ENCODE data around the gene ONECUT1. TPM values are rescaled to one million over a fixed set of nuclear protein-coding genes. Genes with fewer than 3 reads are reported as not detected.

The ONECUT1 gene
- total and polyA plus RNA-seq, 7 donors: not detected

DNA sequence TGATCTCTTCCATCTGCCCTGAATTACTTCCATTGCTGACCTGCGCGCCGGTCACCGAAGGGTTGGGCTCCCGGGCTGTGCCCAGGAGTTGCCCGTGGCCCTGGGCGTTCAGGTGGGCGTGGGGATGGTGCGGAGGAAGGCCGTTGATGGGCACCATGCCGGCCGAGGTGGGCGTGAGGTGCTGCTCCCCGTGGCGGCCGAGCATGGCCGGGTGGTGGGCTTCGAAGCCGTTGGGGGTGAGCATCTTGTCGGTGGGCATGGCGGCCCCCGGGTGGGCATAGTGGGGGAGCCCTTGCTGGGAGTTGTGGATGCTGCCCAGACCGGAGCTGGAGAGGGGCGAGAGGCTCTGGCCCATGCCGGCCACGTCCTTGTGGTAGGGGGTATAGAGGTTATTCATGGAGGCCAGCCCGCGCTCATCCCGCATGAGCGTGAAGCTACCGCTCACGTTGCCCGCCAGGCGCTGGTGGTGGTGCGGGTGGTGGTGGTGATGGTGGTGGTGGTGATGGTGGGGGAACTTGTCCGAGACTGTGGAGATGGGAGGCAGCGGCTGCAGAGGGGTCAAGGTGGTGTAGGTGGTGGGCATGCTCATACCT is 1.0 kb downstream of the ONECUT1 start:
- TF ChIP-seq, protein P1, sequence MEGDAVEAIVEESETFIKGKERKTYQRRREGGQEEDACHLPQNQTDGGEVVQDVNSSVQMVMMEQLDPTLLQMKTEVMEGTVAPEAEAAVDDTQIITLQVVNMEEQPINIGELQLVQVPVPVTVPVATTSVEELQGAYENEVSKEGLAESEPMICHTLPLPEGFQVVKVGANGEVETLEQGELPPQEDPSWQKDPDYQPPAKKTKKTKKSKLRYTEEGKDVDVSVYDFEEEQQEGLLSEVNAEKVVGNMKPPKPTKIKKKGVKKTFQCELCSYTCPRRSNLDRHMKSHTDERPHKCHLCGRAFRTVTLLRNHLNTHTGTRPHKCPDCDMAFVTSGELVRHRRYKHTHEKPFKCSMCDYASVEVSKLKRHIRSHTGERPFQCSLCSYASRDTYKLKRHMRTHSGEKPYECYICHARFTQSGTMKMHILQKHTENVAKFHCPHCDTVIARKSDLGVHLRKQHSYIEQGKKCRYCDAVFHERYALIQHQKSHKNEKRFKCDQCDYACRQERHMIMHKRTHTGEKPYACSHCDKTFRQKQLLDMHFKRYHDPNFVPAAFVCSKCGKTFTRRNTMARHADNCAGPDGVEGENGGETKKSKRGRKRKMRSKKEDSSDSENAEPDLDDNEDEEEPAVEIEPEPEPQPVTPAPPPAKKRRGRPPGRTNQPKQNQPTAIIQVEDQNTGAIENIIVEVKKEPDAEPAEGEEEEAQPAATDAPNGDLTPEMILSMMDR (IDR thresholded peaks at IDR 0.05): no peak
- no peaks in the 10 kb centered on the region for H3K36me3 ChIP-seq (ENCODE audit: insufficient read depth in 1 of 2, low read depth in 1 of 2)
- peaks cover 5 to 91% (median 59%) of the 10 kb centered on the region in 3 donors for H3K27me3 ChIP-seq (ENCODE audit: insufficient read depth in 3 of 3, low read length in 2 of 3)
- intact Hi-C loops (cut with DNase I): loop anchor here in 1 of 2 donors (10.0 kb wide), 1 partner anchor 406 kb away; no protein-coding TSS in a partner anchor
- WGBS, 3 donors: 2 to 4% (median 3%) methylated on average over 36 to 37 of the region's 37 CpGs
- H3K4me1 ChIP-seq: peaks cover 31% of the 10 kb centered on the region
- ATAC-seq: no peak
- H3K4me3 ChIP-seq: peak overlapping the region; percentile 67
- no peak overlapping the region for H3K27ac ChIP-seq
- DNase-seq: no peak
- no peaks in the 10 kb centered on the region for H3K9me3 ChIP-seq

DNA sequence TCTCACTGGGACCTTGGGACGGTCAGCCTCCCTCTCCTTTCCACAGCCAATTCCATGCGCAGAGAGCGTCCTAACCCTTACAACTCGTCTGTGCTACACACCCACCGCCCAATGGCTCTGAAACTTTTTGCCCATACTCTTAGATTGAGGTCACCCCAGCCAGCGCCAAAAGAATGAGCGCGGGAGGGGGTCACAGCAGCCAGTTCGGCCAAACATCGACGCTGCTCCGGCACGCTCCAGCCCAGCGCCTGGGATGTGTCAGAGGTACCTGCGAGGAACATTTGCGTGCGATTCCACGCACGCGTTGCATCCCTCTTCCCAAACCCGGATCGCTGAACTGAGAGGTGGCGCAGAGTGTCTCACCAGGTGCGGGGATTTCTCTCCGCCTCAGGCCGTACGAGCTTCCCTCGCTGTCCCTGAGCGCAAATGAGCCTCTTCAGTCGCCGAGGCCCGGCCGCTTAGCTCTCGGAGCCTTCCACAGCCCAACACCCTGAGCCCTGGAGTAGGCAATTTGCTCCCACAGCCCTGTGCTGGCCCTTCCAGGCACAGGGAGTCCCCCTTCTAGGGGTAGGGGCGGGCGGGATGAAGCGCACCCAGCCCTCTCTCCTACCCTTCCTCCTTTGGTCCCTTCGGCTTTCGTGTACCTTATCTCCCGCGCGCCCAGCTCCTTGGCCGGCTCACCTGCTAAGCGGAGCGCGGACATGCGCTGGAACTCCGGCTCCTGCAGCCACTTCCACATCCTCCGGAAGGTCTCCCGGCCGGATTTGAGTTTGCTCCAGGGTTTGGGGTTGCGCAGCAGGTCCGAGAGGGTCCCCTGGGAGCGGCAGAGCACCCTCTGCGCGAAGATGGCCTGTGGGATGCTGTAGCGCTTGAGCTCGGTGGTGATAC is 1.8 kb downstream of the ONECUT1 start:
- TF ChIP-seq, protein P1 (IDR thresholded peaks at IDR 0.05): no peak
- DNase-seq (no peak), ATAC-seq (no peak)
- Histone ChIP-seq H3K27ac (no peak overlapping the region), H3K9me3 (no peaks in the 10 kb centered on the region), H3K36me3 (ENCODE audit: insufficient read depth in 1 of 2, low read depth in 1 of 2) (no peaks in the 10 kb centered on the region), H3K27me3 (ENCODE audit: insufficient read depth in 3 of 3, low read length in 2 of 3) (peaks cover 5 to 91% (median 66%) of the 10 kb centered on the region in 3 donors), H3K4me1 (peaks cover 37% of the 10 kb centered on the region), H3K4me3 (no peak overlapping the region)
- intact Hi-C loops (cut with DNase I): loop anchor here in 1 of 2 donors (10.0 kb wide), 1 partner anchor 406 kb away; no protein-coding TSS in a partner anchor
- 2 to 4% (median 3%) methylated on average over 56 to 58 of the region's 58 CpGs for WGBS, 3 donors

DNA sequence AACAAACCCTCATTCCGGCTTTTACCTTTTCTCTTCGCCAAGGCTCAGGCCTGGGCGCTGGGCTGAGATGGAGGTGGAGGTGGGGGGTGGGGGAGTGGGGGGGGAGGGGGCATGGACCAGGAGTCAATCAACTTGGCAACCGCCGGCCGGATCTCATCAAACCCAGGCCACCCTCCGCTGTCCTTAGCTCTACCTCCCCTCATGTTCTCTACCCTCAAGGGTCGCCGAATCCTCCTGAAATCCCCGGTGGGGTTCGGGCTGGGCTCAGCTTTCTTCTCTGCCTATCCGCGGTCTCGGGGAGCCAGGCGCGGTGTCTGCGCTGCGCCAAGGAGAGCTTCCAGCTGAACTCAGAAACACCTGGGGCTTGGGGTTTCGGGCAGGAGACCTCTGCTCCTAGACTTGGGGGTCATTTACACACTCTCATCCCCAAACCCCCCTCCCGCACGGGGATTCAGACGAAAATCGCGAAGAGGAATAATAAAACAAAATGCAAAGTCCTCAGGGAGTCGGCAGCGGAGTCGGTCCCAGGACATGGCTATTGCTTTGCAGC is 2.5 kb downstream of the ONECUT1 start:
- ATAC-seq (no peak), DNase-seq (no peak)
- TF ChIP-seq, protein P1 (IDR thresholded peaks at IDR 0.05): no peak
- H3K4me3 ChIP-seq: no peak overlapping the region
- 2 to 3% (median 3%) methylated on average over 25 to 27 of the region's 27 CpGs for WGBS, 3 donors
- peaks cover 37% of the 10 kb centered on the region for H3K4me1 ChIP-seq
- no peaks in the 10 kb centered on the region for H3K36me3 ChIP-seq (ENCODE audit: insufficient read depth in 1 of 2, low read depth in 1 of 2)
- H3K27me3 ChIP-seq (ENCODE audit: insufficient read depth in 3 of 3, low read length in 2 of 3): peaks cover 5 to 91% (median 69%) of the 10 kb centered on the region in 3 donors
- intact Hi-C loops (cut with DNase I): loop anchor here in 1 of 2 donors (10.0 kb wide), 1 partner anchor 407 kb away; no protein-coding TSS in a partner anchor
- H3K27ac ChIP-seq: no peak overlapping the region
- no peaks in the 10 kb centered on the region for H3K9me3 ChIP-seq

DNA sequence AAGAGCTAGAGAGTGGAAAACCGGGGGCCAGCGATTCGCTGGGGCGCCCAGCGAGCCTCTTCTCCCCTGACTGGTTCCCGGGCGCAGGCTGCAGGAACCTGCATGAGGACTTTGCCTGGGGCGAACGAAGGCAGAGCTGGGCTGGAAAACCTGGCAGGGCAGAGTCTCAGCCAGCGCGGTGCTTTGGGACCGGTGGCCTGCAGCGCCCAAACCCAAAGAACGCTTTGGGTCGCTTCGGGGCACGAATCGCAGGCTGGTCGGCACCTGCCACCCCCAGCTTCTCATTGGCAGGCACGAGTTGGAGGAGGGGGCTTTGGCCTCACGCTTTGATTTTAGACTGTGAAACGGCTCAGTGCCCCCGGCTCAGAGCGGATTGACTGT is 3.0 kb downstream of the ONECUT1 start:
- ATAC-seq (no peak), DNase-seq (no peak)
- WGBS, 3 donors: 1 to 5% (median 3%) methylated on average over 22 to 24 of the region's 24 CpGs
- Histone ChIP-seq H3K27ac (no peak overlapping the region), H3K4me1 (peaks cover 37% of the 10 kb centered on the region), H3K9me3 (no peaks in the 10 kb centered on the region), H3K27me3 (ENCODE audit: insufficient read depth in 3 of 3, low read length in 2 of 3) (peaks cover 5 to 93% (median 66%) of the 10 kb centered on the region in 3 donors), H3K4me3 (no peak overlapping the region), H3K36me3 (ENCODE audit: insufficient read depth in 1 of 2, low read depth in 1 of 2) (no peaks in the 10 kb centered on the region)
- intact Hi-C loops (cut with DNase I): loop anchor here in 1 of 2 donors (10.0 kb wide), 1 partner anchor 408 kb away; no protein-coding TSS in a partner anchor
- TF ChIP-seq, protein P1 (IDR thresholded peaks at IDR 0.05): no peak

Measured in psoas muscle (tissue), 8 donors.